Activated CD4-positive, alpha-beta T cell treated with anti-CD3 and anti-CD28 coated beads, Interleukin-2, amount 50 U/mL, for 4 hours (primary cell): Measurements from ENCODE around the gene TNRC6C.

ENCODE experiments used
- DNase-seq, 2 experiments: peaks; one replicate each; pipeline ENCODE4 v3.0.0-alpha.2; 2020

TNRC6C gene

DNA sequence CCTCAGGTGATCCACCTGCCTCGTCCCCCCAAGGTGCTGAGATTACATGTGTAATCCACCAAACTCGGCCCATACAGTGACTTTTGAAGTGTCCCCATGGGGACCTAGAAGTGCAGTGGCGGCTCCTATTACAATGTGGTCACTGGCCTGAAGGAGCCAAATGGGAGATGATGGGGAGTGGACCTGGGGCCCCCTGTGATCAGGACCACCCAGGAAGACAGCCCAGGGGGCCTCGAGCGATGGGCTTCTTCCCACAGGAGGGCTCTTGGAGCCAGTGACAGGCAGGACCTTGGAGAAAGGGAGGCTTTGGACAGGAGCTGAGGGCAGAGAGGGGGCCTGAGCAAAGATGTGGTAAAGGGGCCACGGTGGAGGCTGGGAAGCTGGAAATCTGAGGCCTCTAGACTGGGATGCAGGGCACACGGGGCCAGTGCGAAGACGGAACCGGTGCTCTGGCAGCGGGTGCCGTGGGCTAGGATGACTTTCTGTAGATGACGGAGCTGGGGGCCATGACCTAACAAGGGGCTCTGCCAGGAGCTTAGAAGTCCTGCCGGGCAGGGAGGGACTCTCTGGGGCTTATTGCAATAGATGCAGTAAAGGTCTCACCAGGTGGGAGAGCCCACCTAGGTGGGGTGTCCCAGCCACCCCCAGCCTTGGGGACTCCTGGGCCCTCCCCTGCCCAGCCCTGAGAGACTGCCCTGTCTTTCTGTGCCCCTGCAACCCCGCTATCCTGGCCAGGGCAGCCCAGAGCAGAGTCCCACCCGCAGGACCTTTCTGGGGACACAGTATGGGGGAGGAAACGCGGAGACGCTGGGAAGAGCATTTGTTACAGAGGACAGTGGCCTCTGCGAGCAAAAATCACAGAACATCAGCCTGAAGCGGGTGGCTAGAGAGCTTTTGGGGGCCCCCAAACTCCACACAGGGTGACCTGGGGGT is 185.0 kb downstream of the TNRC6C start:
- DNase-seq, result no peak

GRCh38 chr17:78144147-78144719 is 185.7 kb downstream of the TNRC6C start:
- no peak for DNase-seq

- DNase-seq, result no peak
Observed at GRCh38 chr17:78144736-78145641, 186.5 kb downstream of the TNRC6C start.

GRCh38 chr17:78146471-78146869 is 188.0 kb downstream of the TNRC6C start:
- no peak for DNase-seq

- no peak for DNase-seq
Observed at GRCh38 chr17:78146881-78147280, 188.4 kb downstream of the TNRC6C start.

DNA sequence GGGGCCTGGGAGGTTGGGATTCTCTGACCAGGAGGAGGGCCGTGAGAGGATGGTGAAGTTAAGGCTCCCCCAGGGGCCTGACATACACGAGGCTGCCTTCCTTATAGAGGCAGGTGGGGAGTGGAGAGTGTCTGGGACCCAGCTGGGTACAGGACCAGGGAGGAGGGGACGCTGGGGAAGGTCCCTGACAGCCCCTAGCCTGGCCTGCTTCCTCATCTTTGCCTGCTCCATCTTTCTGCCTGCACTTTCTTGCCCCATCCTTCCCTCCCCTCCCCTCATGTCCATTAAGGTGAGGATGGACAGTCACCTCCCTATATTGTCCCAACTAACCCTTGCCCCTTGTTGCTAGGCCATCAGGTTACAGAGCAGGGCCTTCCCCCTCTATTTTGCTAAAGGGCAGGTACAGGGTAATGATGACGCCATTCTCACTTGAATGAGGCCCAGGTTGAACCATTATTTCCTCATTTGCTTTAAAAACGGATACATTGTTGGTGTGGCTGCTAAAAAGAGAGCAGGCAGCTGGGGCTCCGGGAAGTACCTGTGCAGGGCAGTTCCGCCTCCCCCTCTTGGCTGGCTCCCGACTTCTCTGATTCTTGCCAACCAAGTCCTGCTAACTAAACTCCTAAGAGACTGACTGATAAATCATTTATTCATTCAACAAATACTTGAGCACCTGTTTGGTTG is 189.0 kb downstream of the TNRC6C start:
- DNase-seq, result no peak

GRCh38 chr17:78148286-78149016 is 189.9 kb downstream of the TNRC6C start:
- no peak for DNase-seq

GRCh38 chr17:78151514-78152008 is 193.1 kb downstream of the TNRC6C start:
- no peak for DNase-seq

DNA sequence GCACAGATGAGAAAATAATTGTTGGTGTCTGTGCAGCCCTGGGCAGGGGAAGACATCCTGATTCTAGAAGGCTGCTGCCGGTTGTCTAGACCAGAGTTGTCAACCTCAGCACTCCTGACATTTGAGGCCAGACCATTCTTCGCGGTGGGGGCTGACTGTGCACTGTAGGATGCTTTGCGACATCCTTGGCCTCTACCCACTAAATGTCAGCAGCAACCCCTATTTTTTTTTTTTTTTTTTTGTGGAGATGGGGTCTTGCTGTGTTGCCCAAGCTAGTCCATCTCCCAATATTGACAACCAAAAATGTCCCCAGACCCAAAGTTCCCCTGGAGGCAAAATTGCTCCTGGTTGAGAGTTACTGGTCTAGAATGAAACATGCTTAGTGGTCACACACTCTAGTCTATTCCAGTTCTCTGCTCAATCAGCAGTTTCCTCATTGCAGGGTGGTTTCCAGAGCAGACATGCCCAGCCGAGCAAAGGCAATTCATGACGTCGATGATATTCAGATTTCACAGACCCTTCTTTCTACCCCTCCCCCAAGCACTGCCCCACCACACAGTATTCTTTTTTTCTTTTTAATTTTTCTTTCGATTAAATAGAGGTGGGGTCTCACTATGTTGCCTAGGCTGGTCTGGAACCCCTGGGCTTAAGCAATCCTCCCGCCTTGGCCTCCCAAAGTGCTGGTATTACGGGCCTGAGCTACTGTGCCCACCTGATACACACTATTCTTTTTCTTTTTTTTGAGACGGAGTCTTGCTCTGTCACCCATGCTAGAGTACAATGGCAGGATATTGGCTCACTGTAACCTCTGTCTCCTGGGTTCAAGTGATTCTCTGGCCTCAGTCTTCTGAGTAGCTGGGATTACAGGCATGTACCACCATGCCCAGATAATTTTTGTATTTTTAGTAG is 196.7 kb downstream of the TNRC6C start:
- no peak for DNase-seq
